Lung (tissue), 12 donors: ENCODE data around the gene VKORC1L1. TPM values are rescaled to one million over a fixed set of nuclear protein-coding genes. Genes with fewer than 3 reads are reported as not detected.
"Not testable (repeated sequence)": the region's sequence is repeated elsewhere in the genome, so short reads cannot be mapped to it uniquely, and the experiment has no call there.

Experiments used
- ATAC-seq: fragments of 200-7000 bp; cut with Tn5 transposase; one replicate; pipeline ENCODE4 v1.9.1; 2020; ENCODE audit warnings: moderate number of reproducible peaks; ENCODE audit not compliant: insufficient read depth, low FRiP score
- DNase-seq, 3 donors: peaks; one replicate each; pipeline ENCODE4 v3.0.0-alpha.2; 2013 to 2017
- H3K27ac ChIP-seq, 2 donors: one replicate each; pipeline ENCODE4 v1.5.1; 2013; ENCODE audit warnings: mild to moderate bottlenecking in 2 of 2, moderate library complexity in 2 of 2, control low read depth in 1 of 2, inconsistent platforms in 1 of 2, low read depth in 1 of 2, low read length in 1 of 2
- H3K27me3 ChIP-seq, 3 donors: one replicate each; pipeline ENCODE4 v1.5.1; 2013; ENCODE audit warnings: low read length in 2 of 3; ENCODE audit not compliant: control insufficient read depth in 3 of 3, insufficient read depth in 3 of 3
- H3K36me3 ChIP-seq, 4 donors: one replicate each; pipeline ENCODE4 v1.5.1; 2013; ENCODE audit warnings: low read length in 4 of 4, mild to moderate bottlenecking in 1 of 4, moderate library complexity in 1 of 4; ENCODE audit not compliant: control insufficient read depth in 4 of 4, insufficient read depth in 4 of 4
- H3K4me1 ChIP-seq, 5 donors: one replicate each; pipeline ENCODE4 v1.5.1; 2013; ENCODE audit warnings: low read length in 5 of 5, mild to moderate bottlenecking in 2 of 5, moderate library complexity in 1 of 5; ENCODE audit not compliant: control insufficient read depth in 5 of 5, insufficient read depth in 5 of 5
- H3K4me3 ChIP-seq: one replicate; pipeline ENCODE4 v1.5.1; 2013; ENCODE audit warnings: mild to moderate bottlenecking, control low read depth, moderate library complexity
- H3K9ac ChIP-seq, 2 donors: one replicate each; pipeline ENCODE4 v1.5.1; 2013; ENCODE audit warnings: low read length in 2 of 2, control low read depth in 1 of 2; ENCODE audit not compliant: insufficient read depth in 1 of 2
- H3K9me3 ChIP-seq, 4 donors: one replicate each; pipeline ENCODE4 v1.5.1; 2013; ENCODE audit warnings: low read length in 3 of 4, mild to moderate bottlenecking in 1 of 4, moderate library complexity in 1 of 4; ENCODE audit not compliant: control insufficient read depth in 4 of 4, insufficient read depth in 3 of 4
- CTCF ChIP-seq: IDR thresholded peaks from 2 replicates; pipeline ENCODE4 v1.5.1; 2012; ENCODE audit warnings: mild to moderate bottlenecking; ENCODE audit errors: control extremely low read depth, extremely low read depth
- WGBS, 2 donors: extraction: QIAGEN DNeasy Blood & Tissue Kit; methylation state at CpG; one replicate each; pipeline ENCODE4 v1.1.7; 2013; 5-methylcytosine and 5-hydroxymethylcytosine counted together
- polyA plus RNA-seq, 2 donors: library from polyadenylated mRNA; stranded (reverse); fragments of 200-250 nt; gene quantifications; one replicate each; pipeline ENCODE4 v1.2.1, GENCODE V29; 2013
- total RNA-seq, 2 donors: library from RNA; depleted of rRNA in 1 of 2; stranded (reverse); fragments of >200 nt in 1 of 2; gene quantifications; one replicate each; pipeline ENCODE4 v1.2.1, GENCODE V29; 2014 to 2021
- donor health status: control.
- donor health status: control.
- donor health status: Bipolar disorder and iron deficiency.
- donor health status: healthy.
- donor health status: DM: yes; HTN: yes; CAD: no.

The VKORC1L1 gene
- total and polyA plus RNA-seq, 4 donors: 15.1 to 36.8 (median 24.4) TPM

DNA sequence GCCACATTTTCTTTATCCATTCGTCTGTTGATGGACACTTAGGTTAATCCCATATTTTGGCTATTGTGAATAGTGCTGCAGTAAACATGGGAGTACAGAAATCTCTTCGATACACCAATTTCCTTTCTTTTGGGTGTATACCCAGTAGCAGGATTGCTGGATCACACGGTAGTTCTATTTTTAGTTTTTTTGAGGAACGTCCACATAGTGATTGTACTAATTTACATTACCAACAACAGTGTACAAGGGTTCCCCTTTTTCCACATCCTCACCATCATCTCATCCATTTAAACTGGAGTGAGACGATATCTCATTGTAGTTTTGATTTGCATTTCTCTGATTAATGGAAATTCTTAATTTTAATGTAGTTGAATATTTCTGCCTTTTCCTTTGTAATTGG is 19.3 kb downstream of the VKORC1L1 start:
- peaks cover 0 to 4% (median under 1%) of the 10 kb centered on the region in 4 donors for H3K36me3 ChIP-seq
- no peak overlapping the region for H3K4me3 ChIP-seq
- no peak overlapping the region for H3K27ac ChIP-seq
- H3K9me3 ChIP-seq: no peaks in the 10 kb centered on the region
- no peak for TF ChIP-seq CTCF
- peaks cover 0 to 8% (median 3%) of the 10 kb centered on the region in 5 donors for H3K4me1 ChIP-seq
- DNase-seq (no peak), ATAC-seq (no peak)
- no peak overlapping the region for H3K9ac ChIP-seq
- 52 to 72% methylated on average over 5 of the region's 5 CpGs for WGBS, 2 donors
- no peaks in the 10 kb centered on the region for H3K27me3 ChIP-seq

DNA sequence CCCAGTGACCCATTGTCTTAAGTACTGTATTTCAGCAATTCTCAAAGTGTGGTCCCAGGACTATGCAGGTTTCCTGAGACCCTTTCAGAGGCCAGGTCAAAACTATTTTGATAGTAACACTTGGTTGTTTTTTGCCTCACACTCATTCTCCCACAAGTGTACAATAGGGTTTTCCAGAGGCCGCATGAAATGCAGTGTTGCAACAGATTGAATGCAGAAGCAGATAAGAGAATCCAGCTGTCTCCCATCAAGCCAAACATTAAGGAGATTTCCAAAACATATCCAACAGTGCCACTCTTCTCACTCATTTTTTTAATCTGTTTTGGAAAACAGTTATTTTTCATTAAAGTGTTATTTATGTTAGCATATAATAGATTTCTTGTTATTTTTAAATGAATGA is 20.0 kb downstream of the VKORC1L1 start:
- no peaks in the 10 kb centered on the region for H3K9me3 ChIP-seq
- H3K36me3 ChIP-seq: peaks cover 0 to 4% (median under 1%) of the 10 kb centered on the region in 4 donors
- no peak overlapping the region for H3K9ac ChIP-seq
- no peaks in the 10 kb centered on the region for H3K27me3 ChIP-seq
- H3K4me3 ChIP-seq: no peak overlapping the region
- no peak for TF ChIP-seq CTCF
- H3K4me1 ChIP-seq: peaks cover 0 to 8% (median 3%) of the 10 kb centered on the region in 5 donors
- ATAC-seq (no peak), DNase-seq (peak; percentile 45 to 89 (median 87))
- no peak overlapping the region for H3K27ac ChIP-seq
- WGBS, 2 donors: 55 to 59% methylated on average over 1 of the region's 1 CpG

DNA sequence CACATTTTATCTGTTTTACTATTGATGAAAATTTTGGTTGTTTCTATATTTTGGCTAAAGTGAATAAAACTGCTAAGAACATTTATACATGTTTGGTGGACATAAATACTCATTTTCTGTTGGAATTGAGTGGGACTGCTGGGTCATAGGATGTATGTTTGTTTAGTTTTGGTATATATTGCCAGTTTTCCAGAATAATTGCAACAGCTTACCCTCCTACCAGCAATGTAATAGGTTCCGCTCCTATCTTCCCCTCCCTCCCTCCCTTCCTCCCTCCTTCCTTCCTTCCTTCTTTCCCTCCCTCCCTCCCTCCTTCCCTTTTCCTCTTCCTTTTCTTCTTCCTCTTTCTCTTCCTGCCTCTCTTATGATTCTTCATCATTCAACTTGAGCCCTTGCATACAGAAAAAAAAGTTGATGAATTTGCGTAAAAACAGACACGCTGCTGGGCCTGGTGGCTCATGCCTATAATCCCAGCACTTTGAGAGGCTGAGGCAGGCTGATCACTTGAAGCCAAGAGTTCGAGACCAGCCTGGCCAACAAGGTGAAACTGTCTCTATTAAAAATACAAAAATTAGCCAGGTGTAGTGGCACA is 23.5 kb downstream of the VKORC1L1 start:
- DNase-seq (no peak), ATAC-seq (no peak)
- TF ChIP-seq CTCF: no peak
- peaks cover 0 to 8% (median 3%) of the 10 kb centered on the region in 5 donors for H3K4me1 ChIP-seq
- no peak overlapping the region for H3K27ac ChIP-seq
- no peaks in the 10 kb centered on the region for H3K9me3 ChIP-seq
- no peaks in the 10 kb centered on the region for H3K27me3 ChIP-seq
- peaks cover 0 to 2% (median under 1%) of the 10 kb centered on the region in 4 donors for H3K36me3 ChIP-seq
- H3K4me3 ChIP-seq: no peak overlapping the region
- WGBS, 2 donors: 80 to 90% methylated on average over 4 of the region's 4 CpGs
- no peak overlapping the region for H3K9ac ChIP-seq

GRCh38 chr7:65897289-65897688 is 24.4 kb downstream of the VKORC1L1 start:
- not testable (repeated sequence) for H3K4me3 ChIP-seq, H3K4me1 ChIP-seq, H3K9me3 ChIP-seq, H3K27ac ChIP-seq, H3K36me3 ChIP-seq, DNase-seq, H3K27me3 ChIP-seq, H3K9ac ChIP-seq, ATAC-seq
- WGBS, 2 donors: 92 to 97% methylated on average over 3 of the region's 3 CpGs

GRCh38 chr7:65898677-65899447 is 26.0 kb downstream of the VKORC1L1 start:
- H3K27me3 ChIP-seq, H3K9me3 ChIP-seq, H3K4me3 ChIP-seq, H3K27ac ChIP-seq, ATAC-seq, DNase-seq, H3K36me3 ChIP-seq, H3K4me1 ChIP-seq, H3K9ac ChIP-seq: not testable (repeated sequence)
- 93 to 94% methylated on average over 2 of the region's 2 CpGs for WGBS, 2 donors
